Measurements from ENCODE around the gene SERPIND1. TPM values are rescaled to one million over a fixed set of nuclear protein-coding genes. Genes with fewer than 3 reads are reported as not detected.

SERPIND1 gene
- total and polyA plus RNA-seq, 7 donors, result 0.03 to 0.12 (median 0.07) TPM; not detected in 4

- ATAC-seq, result no peak
- H3K27ac ChIP-seq, result no peak overlapping the region
- intact Hi-C loops (cut with DNase I), result no loop called here
These were observed 14.1 kb downstream of the SERPIND1 start for GRCh38 chr22:20787746-20788626.

GRCh38 chr22:20788627-20789344 is 14.9 kb downstream of the SERPIND1 start:
- intact Hi-C loops (cut with DNase I), result no loop called here

More at GRCh38 chr22:20787746-20788626, 14.1 kb downstream of the SERPIND1 start:
- Histone ChIP-seq H3K27me3 (ENCODE audit: insufficient read depth in 3 of 3, low read length in 2 of 3) (no peaks in the 10 kb centered on the region), H3K9me3 (no peaks in the 10 kb centered on the region), H3K4me1 (no peaks in the 10 kb centered on the region), H3K4me3 (no peak overlapping the region), H3K36me3 (ENCODE audit: insufficient read depth in 1 of 2, low read depth in 1 of 2) (peaks cover 5 to 64% of the 10 kb centered on the region in 2 donors)
- DNase-seq, result no peak
- no peak for TF ChIP-seq CTCF (IDR thresholded peaks at IDR 0.05)
- WGBS, 3 donors, result 85 to 86% (median 85%) methylated on average over 4 of the region's 4 CpGs

GRCh38 chr22:20792221-20792965 is 18.5 kb downstream of the SERPIND1 start:
- H3K4me3 ChIP-seq, result no peak overlapping the region
- H3K27ac ChIP-seq, result no peak overlapping the region
- no peak for TF ChIP-seq CTCF (IDR thresholded peaks at IDR 0.05)
- H3K4me1 ChIP-seq, result no peaks in the 10 kb centered on the region
- no peaks in the 10 kb centered on the region for H3K9me3 ChIP-seq
- intact Hi-C loops (cut with DNase I), result no loop called here
- 93 to 94% (median 93%) methylated on average over 12 of the region's 12 CpGs for WGBS, 3 donors
- no peak for ATAC-seq
- no peaks in the 10 kb centered on the region for H3K27me3 ChIP-seq (ENCODE audit: insufficient read depth in 3 of 3, low read length in 2 of 3)
- DNase-seq, result no peak
- peaks cover 11 to 93% of the 10 kb centered on the region in 2 donors for H3K36me3 ChIP-seq (ENCODE audit: insufficient read depth in 1 of 2, low read depth in 1 of 2)

More at GRCh38 chr22:20788627-20789344, 14.9 kb downstream of the SERPIND1 start:
- H3K27ac ChIP-seq, result no peak overlapping the region
- H3K36me3 ChIP-seq (ENCODE audit: insufficient read depth in 1 of 2, low read depth in 1 of 2), result peaks cover 5 to 65% of the 10 kb centered on the region in 2 donors
- H3K9me3 ChIP-seq, result no peaks in the 10 kb centered on the region
- H3K4me3 ChIP-seq, result no peak overlapping the region
- H3K27me3 ChIP-seq (ENCODE audit: insufficient read depth in 3 of 3, low read length in 2 of 3), result no peaks in the 10 kb centered on the region
- WGBS, 3 donors, result 96 to 98% (median 97%) methylated on average over 5 of the region's 5 CpGs
- no peak for DNase-seq
- TF ChIP-seq CTCF (IDR thresholded peaks at IDR 0.05), result no peak
- no peaks in the 10 kb centered on the region for H3K4me1 ChIP-seq
- no peak for ATAC-seq

GRCh38 chr22:20792966-20793728 is 19.2 kb downstream of the SERPIND1 start:
- H3K9me3 ChIP-seq, result no peaks in the 10 kb centered on the region
- 84 to 92% (median 89%) methylated on average over 3 of the region's 3 CpGs for WGBS, 3 donors
- intact Hi-C loops (cut with DNase I), result no loop called here

More at GRCh38 chr22:20792966-20793728, 19.2 kb downstream of the SERPIND1 start:
- no peak for TF ChIP-seq CTCF (IDR thresholded peaks at IDR 0.05)
- H3K4me1 ChIP-seq, result no peaks in the 10 kb centered on the region
- H3K27ac ChIP-seq, result no peak overlapping the region
- no peak for DNase-seq
- no peak for ATAC-seq
- H3K36me3 ChIP-seq (ENCODE audit: insufficient read depth in 1 of 2, low read depth in 1 of 2), result peaks cover 11 to 93% of the 10 kb centered on the region in 2 donors
- H3K27me3 ChIP-seq (ENCODE audit: insufficient read depth in 3 of 3, low read length in 2 of 3), result no peaks in the 10 kb centered on the region
- no peak overlapping the region for H3K4me3 ChIP-seq
